Gastrocnemius medialis (tissue), 4 donors: ENCODE data around the gene MEMO1. TPM values are rescaled to one million over a fixed set of nuclear protein-coding genes. Genes with fewer than 3 reads are reported as not detected.
"Not testable (repeated sequence)": the region's sequence is repeated elsewhere in the genome, so short reads cannot be mapped to it uniquely, and the experiment has no call there.

Experiments
- ATAC-seq, 2 donors: fragments of 150-250 bp; one replicate each; pipeline ENCODE4 v1.9.1; 2016
- DNase-seq, 2 donors: peaks; one replicate each; pipeline ENCODE4 v3.0.0-alpha.2; 2019
- H3K27ac ChIP-seq, 4 donors: fragments of 200-600 bp; sonication (generic); 1 replicate in 1 of 4; 2 replicates in 3 of 4; pipeline ENCODE4 v1.5.1; 2016 to 2018; ENCODE audit warnings: mild to moderate bottlenecking in 2 of 4, moderate library complexity in 1 of 4
- H3K27me3 ChIP-seq, 3 donors: fragments of 200-600 bp; sonication (generic) in 2 of 3; 1 replicate in 1 of 3; 2 replicates in 2 of 3; pipeline versions ENCODE4 v1.5.1 to v1.6.0; 2016 to 2019; ENCODE audit warnings: mild to moderate bottlenecking in 1 of 3, moderate library complexity in 1 of 3
- H3K36me3 ChIP-seq, 2 donors: fragments of 200-600 bp; sonication (generic) in 1 of 2; one replicate each; pipeline ENCODE4 v1.5.1; 2017 to 2018
- H3K4me1 ChIP-seq, 2 donors: fragments of 200-600 bp; sonication (generic) in 1 of 2; one replicate each; pipeline ENCODE4 v1.5.1; 2016 to 2017; ENCODE audit warnings: mild to moderate bottlenecking in 2 of 2
- H3K4me3 ChIP-seq, 4 donors: fragments of 200-600 bp; sonication (generic) in 3 of 4; 1 replicate in 1 of 4; 2 replicates in 3 of 4; pipeline ENCODE4 v1.5.1; 2016 to 2019; ENCODE audit warnings: mild to moderate bottlenecking in 2 of 4
- H3K9me3 ChIP-seq, 3 donors: fragments of 200-600 bp; sonication (generic) in 2 of 3; 1 replicate in 1 of 3; 2 replicates in 2 of 3; pipeline ENCODE4 v1.5.1; 2016 to 2019
- POLR2A ChIP-seq, 2 donors: fragments of 450-650 bp; IDR thresholded peaks; one replicate each; pipeline ENCODE4 v1.6.1; 2017; ENCODE audit warnings: antibody characterized with exemption in 2 of 2, mild to moderate bottlenecking in 2 of 2, moderate library complexity in 2 of 2
- in situ Hi-C, 4 donors: fragments of 200-750 bp; cut with MboI; loops; one replicate each; pipeline versions ENCODE4 v1.15.0 to v1.8.0; 2017; ENCODE audit warnings: low sequenced_read_pairs in 4 of 4
- intact Hi-C: fragments of 100-400 bp; cut with DNase I; formaldehyde crosslinking; loops from one replicate; pipeline ENCODE4 v1.15.1; 2023; ENCODE audit warnings: low total_unique reads
- total RNA-seq, 4 donors: library from RNA; depleted of rRNA; stranded (reverse); fragments of >200 nt; gene quantifications; one replicate each; pipeline versions ENCODE4 v1.1.0 to v1.2.3, GENCODE V29; 2016
- TF ChIP-seq, protein P1 (sequence below), 5 experiments: fragments of 450-650 bp in 3 of 5; fragments of 200-600 bp in 2 of 5; sonication (generic) in 2 of 5; IDR thresholded peaks in 4 of 5; conservative IDR thresholded peaks in 1 of 5; 1 replicate in 4 of 5; 2 replicates in 1 of 5; pipeline ENCODE4 v1.5.1; 2016 to 2019; ENCODE audit warnings: antibody characterized with exemption in 5 of 5, mild to moderate bottlenecking in 3 of 5, moderate library complexity in 3 of 5

MEMO1 gene
- total RNA-seq, 4 donors from 2014 or later, result 32.2 to 75.0 (median 50.0) TPM

DNA sequence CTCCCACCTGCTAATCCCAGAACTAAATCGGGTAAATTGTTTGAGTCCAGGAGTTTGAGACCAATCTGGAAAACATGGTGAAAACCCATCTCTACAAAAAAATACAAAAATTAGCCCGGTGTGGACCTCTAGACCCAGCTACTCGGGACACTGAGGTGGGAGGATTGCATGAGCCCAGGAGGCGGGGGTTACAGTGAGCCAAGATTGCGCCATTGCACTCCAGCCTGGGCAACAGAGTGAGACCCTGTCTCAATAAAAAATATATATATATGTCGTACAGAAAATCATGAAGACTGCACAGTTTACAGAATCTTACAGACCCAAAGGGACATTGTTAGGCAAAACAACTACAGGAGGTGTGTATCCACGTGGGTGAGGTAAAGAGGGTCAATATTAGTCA, 32.8 kb upstream of the MEMO1 start:
- TF ChIP-seq, protein P1, sequence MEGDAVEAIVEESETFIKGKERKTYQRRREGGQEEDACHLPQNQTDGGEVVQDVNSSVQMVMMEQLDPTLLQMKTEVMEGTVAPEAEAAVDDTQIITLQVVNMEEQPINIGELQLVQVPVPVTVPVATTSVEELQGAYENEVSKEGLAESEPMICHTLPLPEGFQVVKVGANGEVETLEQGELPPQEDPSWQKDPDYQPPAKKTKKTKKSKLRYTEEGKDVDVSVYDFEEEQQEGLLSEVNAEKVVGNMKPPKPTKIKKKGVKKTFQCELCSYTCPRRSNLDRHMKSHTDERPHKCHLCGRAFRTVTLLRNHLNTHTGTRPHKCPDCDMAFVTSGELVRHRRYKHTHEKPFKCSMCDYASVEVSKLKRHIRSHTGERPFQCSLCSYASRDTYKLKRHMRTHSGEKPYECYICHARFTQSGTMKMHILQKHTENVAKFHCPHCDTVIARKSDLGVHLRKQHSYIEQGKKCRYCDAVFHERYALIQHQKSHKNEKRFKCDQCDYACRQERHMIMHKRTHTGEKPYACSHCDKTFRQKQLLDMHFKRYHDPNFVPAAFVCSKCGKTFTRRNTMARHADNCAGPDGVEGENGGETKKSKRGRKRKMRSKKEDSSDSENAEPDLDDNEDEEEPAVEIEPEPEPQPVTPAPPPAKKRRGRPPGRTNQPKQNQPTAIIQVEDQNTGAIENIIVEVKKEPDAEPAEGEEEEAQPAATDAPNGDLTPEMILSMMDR (IDR thresholded peaks at IDR 0.05 in 4 of 5, conservative IDR thresholded peaks at IDR 0.05 in 1 of 5), result no peak
- no peak for TF ChIP-seq POLR2A (IDR thresholded peaks at IDR 0.05)
- in situ Hi-C loops, result no loop called here
- H3K9me3 ChIP-seq, result no peaks in the 10 kb centered on the region

DNA sequence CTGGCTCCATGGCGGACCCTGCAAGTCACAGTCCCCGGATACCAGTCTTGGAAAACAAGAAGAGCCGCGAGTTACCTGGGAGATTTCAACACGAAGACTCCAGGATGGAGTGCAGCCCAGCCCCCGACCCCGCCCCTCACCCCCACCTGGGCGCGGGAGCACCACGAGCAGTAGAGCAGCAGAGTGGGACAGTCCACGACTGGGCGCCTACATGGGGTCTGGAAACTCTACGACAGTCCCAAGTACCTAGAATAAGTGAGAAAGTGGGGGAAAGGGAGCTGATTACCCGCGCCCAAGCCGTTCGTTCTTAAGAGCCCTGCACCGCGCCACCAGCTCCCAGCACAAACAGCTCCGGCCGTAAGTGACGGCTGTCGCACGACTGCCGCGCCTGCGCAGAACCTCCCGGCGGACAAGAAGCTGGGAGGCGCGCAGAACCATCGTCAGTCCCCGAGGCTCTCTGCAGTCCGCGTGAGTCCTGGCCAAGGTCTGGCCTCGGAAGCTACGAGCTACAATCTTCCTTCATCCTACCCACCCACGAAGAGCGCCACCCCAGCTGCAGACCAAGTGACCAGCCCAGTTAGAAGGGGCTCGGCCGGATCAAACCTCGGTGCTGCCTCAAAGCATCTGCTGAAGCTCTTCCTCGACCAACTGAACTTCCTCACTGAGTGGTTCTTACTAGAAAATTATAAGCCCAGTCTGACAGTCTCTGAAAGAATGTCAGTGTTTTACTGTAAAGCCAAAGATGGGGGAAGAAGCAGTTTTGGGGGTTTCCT, 28.8 kb upstream of the MEMO1 start, which contains the start of gene DPY30:
Gene DPY30 (minus strand): TSS at position 359 of the 773 bp plus-strand sequence. CDS start 349 bp downstream, at position 10.
- ATAC-seq, result peak; percentile 97 to 98
- in situ Hi-C loops, result no loop called here
- intact Hi-C loops, result loop anchor here (1.0 to 2.0 kb wide), 3 partner anchors 24 to 126 kb away; partner anchors contain the start of genes MEMO1, SLC30A6 and SPAST
- peak; percentile 84 to 89 for DNase-seq
- Histone ChIP-seq H3K4me1 (peaks cover 9% of the 10 kb centered on the region in 2 donors), H3K4me3 (peak within 1 kb of the TSS; percentile 76 to 99 (median 95)), H3K27ac (peak within 1 kb of the TSS; percentile 83 to 92 (median 89)), H3K27me3 (no peaks in the 10 kb centered on the region), H3K36me3 (no peaks in the 10 kb centered on the region), H3K9me3 (no peaks in the 10 kb centered on the region)
- TF ChIP-seq POLR2A (IDR thresholded peaks at IDR 0.05), result peak; percentile 72 to 75
- TF ChIP-seq, protein P1 (IDR thresholded peaks at IDR 0.05 in 4 of 5, conservative IDR thresholded peaks at IDR 0.05 in 1 of 5), result no peak

More for the DNA sequence above, 32.8 kb upstream of the MEMO1 start:
- intact Hi-C loops, result no loop called here
- DNase-seq (no peak), ATAC-seq (no peak)
- H3K27me3 ChIP-seq, result no peaks in the 10 kb centered on the region
- H3K27ac ChIP-seq, result no peak overlapping the region
- H3K4me1 ChIP-seq, result peaks cover 5 to 8% of the 10 kb centered on the region in 2 donors
- no peak overlapping the region for H3K4me3 ChIP-seq
- H3K36me3 ChIP-seq, result no peaks in the 10 kb centered on the region

DNA sequence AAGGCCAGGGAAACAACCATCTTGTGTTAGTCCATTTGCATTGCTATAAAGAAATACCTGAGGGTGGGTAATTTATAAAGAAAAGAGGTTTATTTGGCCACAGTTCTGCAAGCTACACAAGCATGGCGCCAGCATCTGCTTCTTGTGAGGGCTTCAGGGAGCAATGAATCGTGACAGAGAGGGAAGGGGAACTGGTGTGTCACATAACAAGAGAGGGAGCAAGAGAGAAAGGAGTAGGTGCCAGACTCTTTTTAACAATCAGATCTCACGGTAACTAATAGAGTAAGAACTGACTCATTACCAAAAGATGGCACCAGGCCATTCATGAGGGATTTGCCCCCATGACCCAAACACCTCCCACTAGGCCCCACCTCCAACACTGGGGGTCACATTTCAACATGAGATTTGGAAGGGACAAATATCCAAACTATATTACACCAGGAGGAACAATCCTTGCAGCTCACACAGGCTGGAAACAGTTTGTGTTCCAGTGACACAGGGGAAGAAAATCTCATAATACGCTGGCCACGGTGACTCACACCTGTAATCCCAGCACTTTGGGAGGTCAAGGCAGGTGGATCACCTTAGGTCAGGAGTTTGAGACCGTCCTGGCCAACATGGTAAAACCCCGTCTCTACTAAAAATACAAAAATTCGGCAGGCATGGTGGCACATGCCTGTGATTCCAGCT, 23.5 kb upstream of the MEMO1 start:
- H3K27ac ChIP-seq, H3K9me3 ChIP-seq, H3K4me1 ChIP-seq, intact Hi-C loops, H3K27me3 ChIP-seq, H3K4me3 ChIP-seq, ATAC-seq, in situ Hi-C loops, H3K36me3 ChIP-seq, DNase-seq: not testable (repeated sequence)

DNA sequence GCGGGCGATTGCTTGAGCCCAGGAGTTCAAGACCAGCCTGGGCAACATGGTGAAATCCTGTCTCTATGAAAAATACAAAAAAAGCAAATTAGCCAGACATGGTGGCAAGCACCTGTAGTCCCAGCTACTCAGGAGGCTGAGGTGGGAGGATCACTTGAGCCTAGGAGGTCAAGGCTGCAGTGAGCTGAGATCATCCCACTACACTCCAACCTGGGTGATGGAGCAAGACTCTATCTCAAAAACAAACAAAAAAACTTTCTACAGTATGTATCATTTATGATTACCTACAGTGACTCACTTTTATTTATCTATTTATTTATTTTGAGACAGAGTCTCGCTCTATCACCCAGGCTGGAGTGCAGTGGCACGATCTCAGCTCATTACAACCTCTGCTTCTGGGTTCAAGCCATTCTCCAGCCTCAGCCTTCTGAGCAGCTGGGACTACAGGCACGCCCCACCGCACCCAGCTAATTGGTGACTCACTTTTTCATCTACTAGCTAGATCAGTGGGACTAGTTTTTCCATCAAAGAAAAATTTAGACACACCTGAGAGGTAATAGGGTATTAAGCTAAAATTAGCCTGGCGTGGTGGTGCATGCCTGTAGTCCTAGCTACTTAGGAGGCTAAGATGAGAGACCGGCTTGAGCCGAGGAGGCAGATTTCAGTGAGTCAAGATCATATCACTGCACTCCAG, 8.1 kb upstream of the MEMO1 start:
- H3K27me3 ChIP-seq, H3K4me3 ChIP-seq, ATAC-seq, intact Hi-C loops, H3K27ac ChIP-seq, H3K9me3 ChIP-seq, H3K4me1 ChIP-seq, DNase-seq: not testable (repeated sequence)
- in situ Hi-C loops, result loop anchor here in 2 of 4 donors (10.0 kb wide), 2 partner anchors 46 to 146 kb away; partner anchors contain the start of genes SLC30A6 (in 1 of the 2) and SPAST (in 1 of the 2)
- H3K36me3 ChIP-seq, result peaks cover 0 to 38% of the 10 kb centered on the region in 2 donors

DNA sequence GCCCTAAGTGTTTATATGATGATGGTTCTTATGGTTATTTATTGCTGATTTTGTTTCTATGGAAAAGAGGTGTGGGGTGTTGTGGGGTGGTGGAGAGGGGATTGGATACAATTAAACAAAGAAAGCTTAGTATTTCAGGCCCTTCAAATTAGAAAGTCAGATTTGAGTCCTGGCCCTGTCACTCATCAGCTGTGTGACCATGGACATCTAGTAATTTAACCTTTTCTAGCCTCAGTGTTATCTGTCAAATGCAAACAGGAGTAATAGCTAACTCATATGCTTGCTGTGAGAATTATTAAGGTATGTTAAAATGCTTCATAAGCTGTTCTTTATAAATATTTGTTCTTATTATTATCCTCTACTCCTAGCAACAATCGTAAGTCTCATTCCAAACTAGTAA, 2.1 kb upstream of the MEMO1 start:
- H3K27ac ChIP-seq, result no peak overlapping the region
- TF ChIP-seq, protein P1 (IDR thresholded peaks at IDR 0.05 in 4 of 5, conservative IDR thresholded peaks at IDR 0.05 in 1 of 5), result no peak
- TF ChIP-seq POLR2A (IDR thresholded peaks at IDR 0.05), result no peak
- in situ Hi-C loops (loop anchor here in 2 of 4 donors (10.0 kb wide), 2 partner anchors 52 to 152 kb away; partner anchors contain the start of genes SLC30A6 (in 1 of the 2) and SPAST (in 1 of the 2)), intact Hi-C loops (no loop called here)
- ATAC-seq (no peak), DNase-seq (no peak)
- peaks cover 0 to 11% of the 10 kb centered on the region in 2 donors for H3K36me3 ChIP-seq
- no peak overlapping the region for H3K4me3 ChIP-seq
- H3K9me3 ChIP-seq, result no peaks in the 10 kb centered on the region
- peaks cover 15 to 17% of the 10 kb centered on the region in 2 donors for H3K4me1 ChIP-seq
- H3K27me3 ChIP-seq, result no peaks in the 10 kb centered on the region
